ENCODE data around the gene HPCAL1.

Gene HPCAL1

DNA sequence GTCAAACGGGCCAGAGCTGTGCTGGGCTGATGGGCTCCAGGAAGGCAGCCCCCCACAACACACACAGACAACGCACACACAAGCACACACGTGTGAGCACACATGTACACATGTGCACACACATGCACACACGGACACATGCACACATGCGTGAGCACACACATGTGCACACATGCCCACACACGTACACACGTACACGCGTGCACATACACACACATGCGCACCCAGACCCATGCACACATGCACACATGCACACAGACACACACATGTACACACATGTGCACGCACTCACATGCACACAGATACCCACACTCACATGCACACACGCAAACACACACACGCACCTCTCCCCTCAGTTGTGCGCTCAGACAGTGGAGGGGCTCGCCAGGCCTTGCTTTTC lies 31.2 kb upstream of the HPCAL1 start:
- no peak for DNase-seq (ENCODE audit: low read depth)
- no peak overlapping the region for H3K4me3 ChIP-seq (ENCODE audit: low read length)
- TF ChIP-seq, protein P1, sequence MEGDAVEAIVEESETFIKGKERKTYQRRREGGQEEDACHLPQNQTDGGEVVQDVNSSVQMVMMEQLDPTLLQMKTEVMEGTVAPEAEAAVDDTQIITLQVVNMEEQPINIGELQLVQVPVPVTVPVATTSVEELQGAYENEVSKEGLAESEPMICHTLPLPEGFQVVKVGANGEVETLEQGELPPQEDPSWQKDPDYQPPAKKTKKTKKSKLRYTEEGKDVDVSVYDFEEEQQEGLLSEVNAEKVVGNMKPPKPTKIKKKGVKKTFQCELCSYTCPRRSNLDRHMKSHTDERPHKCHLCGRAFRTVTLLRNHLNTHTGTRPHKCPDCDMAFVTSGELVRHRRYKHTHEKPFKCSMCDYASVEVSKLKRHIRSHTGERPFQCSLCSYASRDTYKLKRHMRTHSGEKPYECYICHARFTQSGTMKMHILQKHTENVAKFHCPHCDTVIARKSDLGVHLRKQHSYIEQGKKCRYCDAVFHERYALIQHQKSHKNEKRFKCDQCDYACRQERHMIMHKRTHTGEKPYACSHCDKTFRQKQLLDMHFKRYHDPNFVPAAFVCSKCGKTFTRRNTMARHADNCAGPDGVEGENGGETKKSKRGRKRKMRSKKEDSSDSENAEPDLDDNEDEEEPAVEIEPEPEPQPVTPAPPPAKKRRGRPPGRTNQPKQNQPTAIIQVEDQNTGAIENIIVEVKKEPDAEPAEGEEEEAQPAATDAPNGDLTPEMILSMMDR (conservative IDR thresholded peaks at IDR 0.05; ENCODE audit: low read length): no peak

GRCh38 chr2:10271946-10272345 lies 30.8 kb upstream of the HPCAL1 start:
- no peak for DNase-seq (ENCODE audit: low read depth)
- no peak overlapping the region for H3K4me3 ChIP-seq (ENCODE audit: low read length)
- TF ChIP-seq, protein P1 (conservative IDR thresholded peaks at IDR 0.05; ENCODE audit: low read length): no peak

DNA sequence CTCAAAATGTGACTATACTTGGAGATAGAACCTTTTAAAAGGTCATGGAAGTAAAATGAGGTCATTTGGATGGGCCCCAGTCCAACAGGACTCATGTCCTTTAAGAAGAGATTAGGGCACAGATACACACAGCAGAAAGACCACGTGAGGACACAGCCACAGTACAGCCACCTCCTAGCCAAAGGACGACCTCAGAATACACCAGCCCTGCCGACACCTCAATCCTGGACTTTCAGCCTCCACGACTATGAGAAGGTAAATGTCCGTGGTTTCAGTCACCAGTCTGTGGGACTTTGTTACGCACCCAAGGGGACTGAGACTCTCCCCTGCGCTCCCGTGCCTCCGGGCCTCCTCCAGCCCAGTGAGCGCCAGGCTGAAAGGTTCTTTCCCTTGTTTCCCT lies 30.2 kb upstream of the HPCAL1 start:
- DNase-seq (ENCODE audit: low read depth): no peak
- TF ChIP-seq, protein P1 (conservative IDR thresholded peaks at IDR 0.05; ENCODE audit: low read length): no peak
- no peak overlapping the region for H3K4me3 ChIP-seq (ENCODE audit: low read length)

DNA sequence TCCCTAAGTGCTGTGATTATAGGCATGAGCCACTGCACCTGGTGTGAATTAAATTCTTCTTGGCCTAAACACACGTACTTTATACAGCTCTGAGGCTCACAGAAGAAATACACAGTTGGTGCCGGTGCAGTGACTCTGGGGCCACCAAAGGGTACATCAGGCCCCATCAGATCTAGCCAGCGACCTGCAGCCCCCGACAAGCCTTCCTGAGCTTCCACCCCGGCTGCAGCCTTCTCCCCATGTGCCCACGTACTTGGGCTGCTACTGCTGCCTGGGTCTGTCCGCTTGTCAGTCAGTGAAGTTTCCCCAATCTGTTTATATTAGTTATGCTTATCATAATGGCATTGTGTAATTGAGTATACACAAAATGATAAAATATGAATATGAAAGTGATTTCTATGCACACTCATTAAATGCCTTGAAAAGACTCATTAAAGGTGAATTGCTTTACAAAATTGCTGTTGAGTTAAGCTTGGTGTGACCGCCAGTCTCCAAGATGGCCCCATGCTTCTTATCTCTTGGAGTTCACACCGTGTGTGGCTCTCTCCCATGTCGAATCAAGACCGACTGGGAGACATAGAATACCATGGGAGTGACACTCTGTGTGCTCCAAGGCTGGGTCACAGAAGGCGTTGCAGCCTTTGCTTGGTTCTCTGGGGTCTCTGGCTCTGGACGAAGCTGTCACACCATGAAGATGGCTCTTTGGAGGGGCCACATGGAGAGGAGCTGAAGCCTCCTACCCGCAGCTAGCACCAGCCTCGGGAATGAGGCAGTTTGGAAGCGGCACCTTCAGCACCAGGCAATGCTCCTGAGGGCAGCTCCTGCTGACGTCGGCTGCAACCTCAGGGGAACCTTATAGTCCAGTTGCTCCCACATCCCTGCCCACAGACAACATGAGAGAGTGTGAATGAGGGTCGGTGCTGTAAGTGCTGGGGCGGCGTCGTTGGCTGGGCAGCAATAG lies 29.2 kb upstream of the HPCAL1 start:
- no peak for DNase-seq (ENCODE audit: low read depth)
- no peak overlapping the region for H3K4me3 ChIP-seq (ENCODE audit: low read length)
- TF ChIP-seq, protein P1 (conservative IDR thresholded peaks at IDR 0.05; ENCODE audit: low read length): no peak

DNA sequence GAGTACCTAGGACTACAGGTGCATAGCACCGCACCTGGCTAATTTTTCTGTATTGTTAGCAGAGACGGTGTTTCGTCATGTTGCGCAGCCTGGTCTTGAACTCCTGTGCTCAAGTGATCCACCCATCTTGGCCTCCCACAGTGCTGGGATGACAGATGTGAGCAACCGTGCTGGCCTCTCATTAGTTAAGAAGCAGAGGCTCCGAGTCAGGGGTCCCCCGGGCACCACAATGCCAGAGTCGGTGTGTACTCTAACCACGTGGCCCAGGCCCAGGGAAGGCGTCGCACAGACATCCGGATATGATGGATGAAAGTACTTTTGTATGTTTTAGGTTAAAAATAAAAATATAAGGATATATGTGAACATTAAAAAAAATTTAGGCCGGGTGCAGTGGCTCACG lies 28.3 kb upstream of the HPCAL1 start:
- DNase-seq (ENCODE audit: low read depth): no peak
- TF ChIP-seq, protein P1 (conservative IDR thresholded peaks at IDR 0.05; ENCODE audit: low read length): no peak
- H3K4me3 ChIP-seq (ENCODE audit: low read length): no peak overlapping the region

DNA sequence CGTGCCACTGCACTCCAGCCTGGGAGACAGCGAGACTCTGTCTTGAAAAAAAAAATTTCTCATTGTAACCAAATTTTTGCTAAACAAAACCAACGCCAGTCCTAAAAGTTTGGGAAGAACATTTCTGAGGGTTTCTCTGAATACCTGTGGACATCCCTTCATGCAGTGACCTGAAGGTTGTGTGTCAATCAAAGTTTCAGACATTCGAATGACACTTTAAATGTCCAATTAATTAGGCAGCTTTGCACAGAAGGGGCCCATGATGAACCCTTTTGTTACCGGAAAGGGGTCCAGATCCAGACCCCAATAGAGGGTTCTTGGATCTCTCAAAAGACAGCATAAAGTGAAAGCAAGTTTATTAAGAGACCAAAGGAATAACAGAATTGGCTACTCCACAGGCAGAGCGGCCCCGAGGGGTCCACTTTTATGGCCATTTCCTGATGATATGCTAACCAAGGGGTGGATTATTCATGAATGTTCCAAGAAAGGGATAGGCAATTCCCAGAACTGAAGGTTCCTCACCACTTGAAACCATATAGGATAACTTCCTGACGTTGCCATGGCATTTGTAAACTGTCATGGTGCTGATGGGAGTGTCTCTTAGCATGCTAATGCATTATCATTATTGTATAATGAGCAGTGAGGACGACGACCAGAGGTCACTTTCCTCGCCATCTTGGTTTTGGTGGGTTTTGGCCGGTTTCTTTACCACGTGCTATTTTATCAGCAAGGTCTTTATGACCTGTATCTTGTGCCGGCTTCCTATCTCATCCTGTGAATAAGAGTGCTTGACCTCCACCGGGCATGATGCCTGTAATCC lies 27.5 kb upstream of the HPCAL1 start:
- TF ChIP-seq, protein P1 (conservative IDR thresholded peaks at IDR 0.05; ENCODE audit: low read length): no peak
- no peak for DNase-seq (ENCODE audit: low read depth)
- H3K4me3 ChIP-seq (ENCODE audit: low read length): no peak overlapping the region

All from AG10803 (cell line).